Parathyroid adenoma (tissue), 2 donors: ENCODE measurements around the gene TSPAN14.
A peak's percentile ranks its signal among the peaks of the same experiment; 100 is the strongest.

ENCODE experiments used
- H2AFZ ChIP-seq: fragments of 300-600 bp; sonication (generic); one replicate; pipeline ENCODE4 v1.7.0; 2017; ENCODE audit warnings: antibody characterized with exemption, mild to moderate bottlenecking
- H3K27ac ChIP-seq: fragments of 300-600 bp; sonication (generic); one replicate; pipeline ENCODE4 v1.7.0; 2017
- H3K27me3 ChIP-seq: fragments of 300-600 bp; sonication (generic); one replicate; pipeline ENCODE4 v1.7.0; 2017; ENCODE audit warnings: low read length; ENCODE audit not compliant: control insufficient read depth, insufficient read depth
- H3K36me3 ChIP-seq: fragments of 300-600 bp; sonication (generic); one replicate; pipeline ENCODE4 v1.7.0; 2017; ENCODE audit warnings: low read length; ENCODE audit not compliant: control insufficient read depth, insufficient read depth
- H3K4me1 ChIP-seq: fragments of 300-600 bp; sonication (generic); one replicate; pipeline ENCODE4 v1.7.0; 2017; ENCODE audit warnings: control low read depth
- H3K4me2 ChIP-seq: fragments of 300-600 bp; sonication (generic); one replicate; pipeline ENCODE4 v1.7.0; 2017; ENCODE audit warnings: low read length
- H3K4me3 ChIP-seq: fragments of 300-600 bp; sonication (generic); one replicate; pipeline ENCODE4 v1.7.0; 2017; ENCODE audit warnings: low read depth, low read length
- H3K79me2 ChIP-seq: fragments of 300-600 bp; sonication (generic); one replicate; pipeline ENCODE4 v1.7.0; 2017; ENCODE audit warnings: control low read depth
- H3K9ac ChIP-seq: fragments of 300-600 bp; sonication (generic); one replicate; pipeline ENCODE4 v1.7.0; 2017; ENCODE audit warnings: mild to moderate bottlenecking
- H3K9me3 ChIP-seq: fragments of 300-600 bp; sonication (generic); one replicate; pipeline ENCODE4 v1.7.0; 2017; ENCODE audit warnings: low read length; ENCODE audit not compliant: control insufficient read depth
- TF ChIP-seq, protein P1 (sequence below): fragments of 300-600 bp; sonication (generic); IDR thresholded peaks from one replicate; pipeline ENCODE4 v1.7.0; 2017; ENCODE audit warnings: antibody characterized with exemption, mild to moderate bottlenecking
- donor health status: primary hyperparathyroidism.

Gene TSPAN14

DNA sequence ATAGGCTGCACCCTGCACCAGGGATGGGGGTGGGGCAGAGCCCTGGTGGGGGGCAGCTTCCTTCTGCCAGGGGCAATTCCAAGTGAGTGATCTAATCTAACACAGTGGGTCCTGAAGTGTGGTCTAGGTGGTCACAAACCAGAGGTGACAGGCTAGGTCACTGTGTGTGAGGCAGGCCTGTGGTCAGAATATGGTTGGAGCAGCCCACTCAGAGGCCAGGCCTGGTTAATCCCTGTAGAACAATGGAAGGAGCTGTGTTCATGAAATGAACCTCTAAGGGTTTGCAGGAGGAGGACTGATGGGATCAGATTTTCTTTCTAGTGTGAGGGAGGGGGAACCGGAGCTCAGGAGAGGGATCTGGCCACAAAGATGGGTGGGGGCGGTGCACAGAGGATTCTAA is 10.0 kb upstream of the TSPAN14 start:
- H3K9ac ChIP-seq = no peak overlapping the region
- H3K9me3 ChIP-seq = no peaks in the 10 kb centered on the region
- H3K4me3 ChIP-seq = no peak overlapping the region
- no peaks in the 10 kb centered on the region for H3K27me3 ChIP-seq
- peaks cover 2% of the 10 kb centered on the region for H3K79me2 ChIP-seq
- H2AFZ ChIP-seq = no peak overlapping the region
- TF ChIP-seq, protein P1, sequence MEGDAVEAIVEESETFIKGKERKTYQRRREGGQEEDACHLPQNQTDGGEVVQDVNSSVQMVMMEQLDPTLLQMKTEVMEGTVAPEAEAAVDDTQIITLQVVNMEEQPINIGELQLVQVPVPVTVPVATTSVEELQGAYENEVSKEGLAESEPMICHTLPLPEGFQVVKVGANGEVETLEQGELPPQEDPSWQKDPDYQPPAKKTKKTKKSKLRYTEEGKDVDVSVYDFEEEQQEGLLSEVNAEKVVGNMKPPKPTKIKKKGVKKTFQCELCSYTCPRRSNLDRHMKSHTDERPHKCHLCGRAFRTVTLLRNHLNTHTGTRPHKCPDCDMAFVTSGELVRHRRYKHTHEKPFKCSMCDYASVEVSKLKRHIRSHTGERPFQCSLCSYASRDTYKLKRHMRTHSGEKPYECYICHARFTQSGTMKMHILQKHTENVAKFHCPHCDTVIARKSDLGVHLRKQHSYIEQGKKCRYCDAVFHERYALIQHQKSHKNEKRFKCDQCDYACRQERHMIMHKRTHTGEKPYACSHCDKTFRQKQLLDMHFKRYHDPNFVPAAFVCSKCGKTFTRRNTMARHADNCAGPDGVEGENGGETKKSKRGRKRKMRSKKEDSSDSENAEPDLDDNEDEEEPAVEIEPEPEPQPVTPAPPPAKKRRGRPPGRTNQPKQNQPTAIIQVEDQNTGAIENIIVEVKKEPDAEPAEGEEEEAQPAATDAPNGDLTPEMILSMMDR = no peak
- H3K36me3 ChIP-seq = no peaks in the 10 kb centered on the region
- H3K4me2 ChIP-seq = no peak overlapping the region
- peaks cover 23% of the 10 kb centered on the region for H3K4me1 ChIP-seq
- no peak overlapping the region for H3K27ac ChIP-seq

DNA sequence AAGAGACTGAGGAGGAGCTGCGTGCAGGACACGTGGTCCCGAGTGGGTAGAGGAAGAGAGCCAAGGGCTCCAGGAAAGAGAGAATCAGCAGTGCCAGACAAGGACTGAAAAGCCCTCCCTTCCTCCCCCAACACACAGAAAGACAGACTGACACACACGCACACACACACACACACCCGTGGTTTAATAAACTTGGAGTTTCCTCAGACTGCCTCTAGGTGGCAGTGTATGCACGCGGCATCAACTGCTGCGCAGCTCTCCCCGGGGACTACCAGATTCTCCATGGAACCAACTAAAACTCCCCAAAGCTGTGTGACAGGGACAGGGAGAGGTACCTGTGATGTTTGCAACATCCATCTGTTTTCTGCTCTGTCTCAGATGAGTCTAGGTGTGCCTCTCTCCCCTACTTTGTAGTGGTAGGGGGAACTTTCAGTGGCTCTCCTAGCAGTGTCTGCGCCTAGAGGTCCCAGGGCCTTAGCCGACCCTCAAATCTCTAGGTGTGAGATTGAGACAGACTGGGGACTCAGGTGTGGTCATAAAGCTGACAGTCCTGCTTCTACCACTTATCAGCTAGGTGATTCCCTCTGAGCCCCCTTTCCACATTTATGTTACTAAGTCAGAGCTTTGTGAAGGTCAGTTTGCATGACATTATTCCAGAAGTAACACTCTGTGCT is 9.3 kb upstream of the TSPAN14 start:
- Histone ChIP-seq H3K9ac (no peak overlapping the region), H3K79me2 (peaks cover 2% of the 10 kb centered on the region), H3K9me3 (no peaks in the 10 kb centered on the region), H3K4me1 (peaks cover 23% of the 10 kb centered on the region), H3K4me3 (no peak overlapping the region), H2AFZ (no peak overlapping the region), H3K27ac (no peak overlapping the region), H3K27me3 (no peaks in the 10 kb centered on the region), H3K36me3 (no peaks in the 10 kb centered on the region), H3K4me2 (no peak overlapping the region)
- TF ChIP-seq, protein P1 = peak; percentile 92

DNA sequence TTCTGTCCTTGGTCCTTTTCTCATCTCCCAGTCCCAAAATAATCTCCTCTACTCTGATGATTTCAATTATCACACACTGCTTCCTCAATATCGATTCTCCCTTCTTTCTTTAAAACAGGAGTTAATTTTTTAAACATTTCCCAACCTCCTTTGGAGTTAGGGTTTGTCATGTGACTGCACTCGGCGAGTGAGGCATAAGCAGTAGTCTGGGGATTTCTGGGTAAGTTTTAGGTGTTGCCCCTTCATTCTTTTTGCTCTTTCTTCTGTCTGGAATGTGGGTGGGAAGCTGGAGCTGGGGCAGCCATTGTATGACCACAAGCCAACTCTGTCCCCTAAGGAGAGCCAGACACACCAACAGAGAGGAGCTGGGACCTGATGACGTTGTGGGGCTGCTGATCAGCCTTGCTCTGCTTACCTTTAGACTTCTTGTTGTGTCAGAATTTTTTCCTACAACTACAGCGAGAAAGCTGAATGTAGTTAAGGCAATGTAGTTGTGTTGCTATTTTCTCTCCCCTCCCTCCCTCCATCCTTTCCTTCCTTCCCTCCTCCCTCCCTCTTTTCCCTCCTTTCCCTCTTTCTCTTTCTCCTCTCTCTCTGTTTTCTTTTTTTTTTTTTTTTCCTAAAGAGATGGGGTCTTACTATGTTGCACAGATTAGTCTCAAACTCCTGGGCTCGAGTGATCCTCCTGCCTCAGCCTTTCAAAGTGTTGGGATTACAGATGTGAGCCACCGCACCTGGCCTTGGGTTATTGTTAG is 6.5 kb upstream of the TSPAN14 start:
- no peaks in the 10 kb centered on the region for H3K36me3 ChIP-seq
- H3K27ac ChIP-seq = no peak overlapping the region
- no peaks in the 10 kb centered on the region for H3K9me3 ChIP-seq
- TF ChIP-seq, protein P1 = no peak
- H3K4me3 ChIP-seq = no peak overlapping the region
- no peak overlapping the region for H3K9ac ChIP-seq
- H3K4me1 ChIP-seq = peaks cover 22% of the 10 kb centered on the region
- no peak overlapping the region for H3K4me2 ChIP-seq
- H2AFZ ChIP-seq = no peak overlapping the region
- H3K79me2 ChIP-seq = peaks cover 2% of the 10 kb centered on the region
- no peaks in the 10 kb centered on the region for H3K27me3 ChIP-seq

DNA sequence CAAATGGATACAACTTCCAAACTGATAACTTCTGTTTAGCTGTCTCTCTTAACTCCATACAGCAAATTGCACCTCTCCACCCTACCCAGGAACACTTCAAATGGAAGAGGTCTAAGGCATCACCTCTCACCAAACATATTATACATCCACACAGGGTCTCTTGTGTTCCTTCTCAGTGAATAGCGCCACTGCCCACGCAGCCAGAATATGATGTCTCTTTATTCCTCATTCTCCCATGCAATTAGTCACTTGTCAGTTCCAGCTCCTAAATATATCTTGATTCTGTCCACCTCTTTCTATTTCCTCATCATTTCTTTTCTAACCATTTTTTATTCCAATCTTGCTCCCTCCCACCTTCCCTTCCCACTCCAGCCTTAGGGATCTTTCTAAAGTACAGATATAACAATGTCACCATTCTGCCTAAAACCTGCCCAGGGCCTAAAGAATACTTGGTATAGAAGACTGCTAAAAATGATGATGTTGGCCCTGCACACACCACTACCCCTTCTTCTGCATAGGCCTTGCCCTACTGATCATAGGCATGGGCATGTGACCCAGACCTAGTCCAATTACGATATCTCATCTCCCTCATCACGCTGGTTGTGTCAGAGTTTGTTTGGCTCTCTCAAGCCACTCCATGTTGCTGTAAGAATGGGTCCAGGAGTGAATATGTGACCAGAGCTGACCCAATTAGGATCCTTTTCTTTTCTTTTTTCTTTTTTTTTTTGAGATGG is 5.7 kb upstream of the TSPAN14 start:
- no peak overlapping the region for H3K9ac ChIP-seq
- peaks cover 19% of the 10 kb centered on the region for H3K4me1 ChIP-seq
- no peaks in the 10 kb centered on the region for H3K9me3 ChIP-seq
- H3K4me2 ChIP-seq = no peak overlapping the region
- H2AFZ ChIP-seq = no peak overlapping the region
- no peaks in the 10 kb centered on the region for H3K27me3 ChIP-seq
- TF ChIP-seq, protein P1 = no peak
- H3K27ac ChIP-seq = no peak overlapping the region
- H3K36me3 ChIP-seq = no peaks in the 10 kb centered on the region
- H3K4me3 ChIP-seq = no peak overlapping the region
- peaks cover 2% of the 10 kb centered on the region for H3K79me2 ChIP-seq
